GM21737 (cell line): Measurements from ENCODE around the gene NCAPD2.

ENCODE experiments used
- ATAC-seq: cut with Tn5 transposase; IDR thresholded peaks from one replicate; pipeline ENCODE4 v1.9.1; 2021; ENCODE audit warnings: mild to moderate bottlenecking, moderate library complexity; ENCODE audit not compliant: unreplicated experiment

The NCAPD2 gene

DNA sequence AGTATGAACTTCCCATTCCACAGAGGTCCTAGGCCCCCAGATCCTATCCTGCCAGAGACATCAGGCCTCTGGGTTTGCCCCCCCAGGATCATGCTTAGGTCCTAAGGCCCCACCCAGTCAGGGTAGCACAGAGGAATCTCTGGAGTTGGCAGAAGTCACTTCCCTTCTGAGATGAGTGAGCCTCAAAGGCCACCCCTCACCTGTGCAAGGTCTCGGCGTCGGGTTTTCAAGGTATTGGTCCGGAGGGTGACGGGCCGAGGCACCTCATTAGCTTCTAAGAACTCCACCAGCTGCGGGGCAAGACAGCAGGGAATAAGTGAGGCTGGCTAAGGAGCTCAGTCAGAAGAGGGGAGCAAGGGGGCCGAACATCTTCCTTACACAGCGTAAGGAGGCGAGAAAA is 69.0 kb downstream of the NCAPD2 start:
- no peak for ATAC-seq

DNA sequence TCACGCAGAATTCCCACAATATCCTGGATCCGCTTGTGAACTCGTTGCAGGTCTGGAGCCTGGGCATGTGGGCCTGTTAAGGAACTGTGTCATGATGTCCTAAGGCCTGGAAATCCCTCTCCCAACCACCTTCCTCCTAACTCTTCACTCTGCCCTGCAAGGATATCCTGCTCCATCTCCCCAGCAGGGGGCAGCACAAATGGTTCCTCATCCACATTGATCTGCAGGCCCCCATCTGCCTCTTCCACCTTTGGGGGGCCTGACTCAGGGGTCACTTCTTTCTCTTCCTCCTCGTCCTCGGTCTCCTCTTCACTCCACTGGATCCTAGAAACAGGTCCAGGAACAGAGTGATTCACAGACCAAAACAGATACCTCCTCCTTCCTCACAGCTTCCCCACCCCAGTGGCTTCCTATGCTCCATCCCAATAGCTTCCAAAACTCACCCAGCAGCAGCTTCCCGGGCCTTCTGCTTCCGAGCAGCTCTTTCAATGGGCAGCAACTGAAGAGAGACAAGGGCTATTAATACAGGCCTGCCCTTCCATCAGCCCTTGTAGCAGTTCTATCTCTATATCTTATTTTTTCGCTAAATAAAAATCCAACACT is 69.6 kb downstream of the NCAPD2 start:
- ATAC-seq = no peak

DNA sequence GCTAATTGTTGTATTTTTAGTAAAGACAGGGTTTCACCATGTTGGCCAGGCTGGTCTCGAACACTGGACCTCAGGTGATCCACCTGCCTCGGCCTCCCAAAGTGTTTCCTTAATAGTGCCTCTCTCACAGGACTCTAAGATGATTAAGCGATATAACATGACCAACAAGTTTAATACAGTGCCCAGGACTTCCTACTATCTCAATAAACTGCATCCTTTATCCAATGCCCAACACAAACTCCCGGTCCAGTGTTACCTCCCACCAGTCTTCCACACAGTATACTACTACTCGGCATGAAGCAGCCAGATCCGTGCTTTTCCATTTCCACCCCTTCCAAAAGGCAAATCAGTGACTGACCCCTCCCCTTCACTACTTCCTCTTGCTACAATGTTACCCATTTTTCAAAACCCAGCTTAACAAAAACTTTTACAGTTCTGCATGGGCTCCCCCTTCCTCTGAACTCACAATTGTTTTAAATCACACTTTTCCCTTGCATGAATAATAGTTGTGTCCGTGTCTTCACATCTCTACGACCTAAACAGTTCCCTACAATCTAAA is 73.3 kb downstream of the NCAPD2 start:
- ATAC-seq = no peak

DNA sequence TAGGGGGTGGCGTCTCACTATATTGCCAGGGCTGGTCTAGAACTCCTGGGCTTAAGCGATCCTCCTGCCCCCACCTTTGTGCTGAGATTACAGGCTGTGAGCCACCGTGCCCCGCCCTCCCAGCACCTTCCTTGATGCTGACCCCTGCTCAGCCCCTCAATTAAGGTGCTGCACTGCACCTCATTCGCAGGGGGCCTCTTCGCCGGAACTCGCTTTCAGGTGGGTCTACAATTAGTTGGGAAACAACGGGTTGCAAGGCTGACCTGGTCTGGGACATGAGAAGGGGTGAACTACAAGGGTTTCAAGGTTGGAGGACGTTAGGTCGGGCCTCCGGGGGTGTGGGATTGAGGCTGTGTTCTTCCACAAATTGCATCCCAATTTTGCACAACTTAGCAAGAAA is 75.4 kb downstream of the NCAPD2 start:
- no peak for ATAC-seq

DNA sequence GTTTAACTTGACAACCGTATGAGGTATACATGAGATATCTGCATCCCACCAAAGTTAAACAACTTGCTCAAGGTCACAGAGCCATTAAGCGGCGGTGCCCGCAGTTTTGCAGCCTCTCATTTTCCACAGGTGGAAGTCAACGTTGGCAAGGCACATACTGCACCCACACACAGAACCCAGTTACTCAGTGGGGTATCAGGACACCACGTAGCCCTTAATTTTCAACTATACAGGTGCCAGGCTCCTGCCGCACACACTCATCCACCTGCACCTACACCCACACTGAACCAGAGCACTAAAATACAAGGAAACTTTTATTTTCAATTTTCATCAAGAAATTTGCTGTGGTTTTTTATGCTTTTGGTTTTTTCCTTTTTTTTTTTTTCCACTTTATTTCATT is 75.9 kb downstream of the NCAPD2 start:
- no peak for ATAC-seq

DNA sequence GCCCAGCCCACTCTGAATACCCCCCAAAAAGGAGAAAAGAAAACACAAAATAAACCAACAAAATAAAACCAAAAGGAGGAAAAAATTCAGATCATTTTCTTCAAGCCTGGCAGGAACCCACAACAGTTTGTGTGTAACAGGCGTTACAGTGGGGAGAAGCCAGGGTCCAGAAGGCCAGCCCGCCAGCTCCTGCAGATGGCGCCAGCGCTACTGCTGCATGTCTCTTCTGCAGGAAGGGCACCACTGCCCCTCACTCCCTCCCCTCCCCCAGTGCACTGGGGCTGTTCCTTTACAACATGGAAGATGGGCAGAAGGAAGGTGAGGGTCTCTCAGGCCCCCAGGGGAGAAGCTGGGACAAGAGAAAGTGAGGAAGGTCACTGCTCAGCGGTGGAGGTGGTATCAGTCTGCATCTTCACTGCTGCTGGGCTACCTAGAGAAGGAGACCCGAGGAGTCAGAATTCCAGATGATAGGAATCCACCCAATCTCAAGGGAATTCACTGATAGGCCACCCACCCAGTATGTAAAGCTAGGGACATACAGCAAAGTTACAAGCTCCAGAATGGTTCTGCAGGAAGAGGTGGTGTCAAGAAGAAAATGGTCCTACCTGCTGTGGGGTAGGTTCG is 76.5 kb downstream of the NCAPD2 start:
- ATAC-seq = no peak

DNA sequence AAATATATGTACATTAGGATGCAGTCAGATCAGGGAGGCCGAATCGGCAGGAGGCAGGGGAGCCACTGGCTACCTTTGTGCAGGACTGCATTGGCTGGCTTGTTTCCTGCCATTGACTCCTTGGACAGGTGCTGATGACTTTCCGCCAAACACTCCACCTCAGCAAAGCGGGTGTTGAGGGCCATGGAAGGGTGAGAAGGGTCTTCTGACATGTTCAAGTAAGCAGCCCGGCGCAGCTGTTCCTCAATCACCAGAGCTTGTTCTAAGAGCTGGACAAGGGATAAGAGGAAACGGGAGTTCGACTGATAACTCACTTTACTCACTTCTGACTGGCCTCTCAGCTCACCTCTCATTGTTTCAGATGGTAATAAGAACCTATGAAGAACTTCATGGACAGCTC is 79.1 kb downstream of the NCAPD2 start:
- no peak for ATAC-seq

DNA sequence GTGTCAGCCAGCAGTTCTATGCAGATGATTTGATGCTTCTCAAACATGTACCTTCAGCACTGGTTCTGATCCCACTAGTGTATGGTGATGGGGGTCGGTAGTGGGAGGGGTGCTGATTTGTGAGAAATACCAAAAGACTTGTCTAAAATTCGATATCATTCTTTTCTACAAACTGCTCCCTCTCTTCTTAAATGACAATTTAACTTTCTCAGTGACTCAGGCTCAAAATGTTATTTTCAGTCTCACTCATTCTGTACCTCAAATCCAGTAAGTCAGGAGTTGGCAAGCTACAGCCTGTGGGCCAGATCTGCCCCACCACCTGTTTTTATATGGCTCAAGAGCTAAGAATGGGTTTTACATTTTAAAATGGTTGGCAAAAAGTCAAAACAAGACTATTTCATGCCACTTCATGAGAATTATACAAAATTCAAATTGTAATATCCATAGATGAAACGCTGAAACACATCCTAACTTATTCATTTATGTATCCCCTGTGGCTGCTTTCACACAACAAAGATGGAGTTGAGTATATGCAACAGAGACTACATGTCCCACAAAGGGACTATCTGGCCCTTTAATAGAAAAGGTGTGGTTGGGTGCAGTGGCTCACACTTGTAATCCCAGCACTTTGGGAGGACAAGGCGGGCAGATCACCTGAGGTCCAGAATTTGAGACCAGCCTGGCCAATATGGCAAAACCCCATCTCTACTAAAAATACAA is 80.8 kb downstream of the NCAPD2 start:
- ATAC-seq = no peak

DNA sequence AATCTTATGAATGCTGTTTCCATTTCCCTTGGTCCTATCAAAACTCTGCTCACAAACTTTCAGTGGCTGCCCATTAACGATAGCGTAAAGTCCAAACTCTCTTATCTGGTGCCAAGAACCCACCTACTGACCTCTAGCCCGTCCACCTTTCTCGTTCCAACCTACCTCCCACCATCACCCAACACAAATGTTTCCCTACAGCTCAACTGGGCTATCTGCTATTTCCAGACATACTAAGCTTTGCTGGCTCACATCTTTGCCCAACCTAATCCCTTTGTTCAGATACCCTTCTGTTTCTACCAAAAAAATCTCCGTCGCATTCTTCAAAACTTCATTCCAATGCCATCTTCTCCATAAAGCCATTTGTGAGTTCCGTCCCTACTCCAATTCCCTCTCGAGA is 81.7 kb downstream of the NCAPD2 start:
- ATAC-seq = no peak
